SK-N-MC (cell line): ENCODE data around the gene DAB1.

ENCODE experiments used
- EZH2 ChIP-seq: fragments of 200-600 bp; sonication (generic); IDR thresholded peaks from one replicate; pipeline ENCODE4 v1.6.1; 2017; ENCODE audit warnings: antibody characterized with exemption
- POLR2AphosphoS5 ChIP-seq: IDR thresholded peaks from 2 replicates; pipeline ENCODE4 v1.6.1; 2012; ENCODE audit warnings: mild to moderate bottlenecking, low read depth, low read length, borderline replicate concordance

GRCh38 chr1:57019236-57019839 lies 404.5 kb downstream of the DAB1 start:
- TF ChIP-seq POLR2AphosphoS5 (no peak), EZH2 (no peak)
